ENCODE measurements around the gene KITLG.
"Not testable (repeated sequence)": the region's sequence is repeated elsewhere in the genome, so short reads cannot be mapped to it uniquely, and the experiment has no call there.

KITLG gene

GRCh38 chr12:88472775-88473174, 107.5 kb downstream of the KITLG start:
- DNase-seq = no peak

- DNase-seq = no peak
These were observed 108.0 kb downstream of the KITLG start for GRCh38 chr12:88472248-88472647.

- no peak for DNase-seq
These were observed 108.8 kb downstream of the KITLG start for GRCh38 chr12:88471331-88472045.

GRCh38 chr12:88469154-88469553, 111.1 kb downstream of the KITLG start:
- DNase-seq = no peak

- no peak for DNase-seq
These were observed 111.7 kb downstream of the KITLG start for GRCh38 chr12:88468581-88468980.

GRCh38 chr12:88466708-88467107, 113.6 kb downstream of the KITLG start:
- DNase-seq = not testable (repeated sequence)

- no peak for DNase-seq
These were observed 121.9 kb downstream of the KITLG start for GRCh38 chr12:88458327-88458726.

- no peak for DNase-seq
These were observed 126.9 kb downstream of the KITLG start for GRCh38 chr12:88453323-88453722.

- no peak for DNase-seq
These were observed 129.1 kb downstream of the KITLG start for GRCh38 chr12:88451205-88451604.

GRCh38 chr12:88450136-88450535, 130.1 kb downstream of the KITLG start:
- DNase-seq = no peak

- peak; percentile 69 for DNase-seq
These were observed 131.8 kb downstream of the KITLG start for GRCh38 chr12:88448337-88448915.

GRCh38 chr12:88445705-88446394, 134.4 kb downstream of the KITLG start:
- DNase-seq = no peak

- no peak for DNase-seq
These were observed 135.8 kb downstream of the KITLG start for GRCh38 chr12:88444481-88444880.

All from SHP77 treated with DMSO at 0.1 percent for 48 hours (cell line).